ENCODE data around the gene AKR1C2. TPM values are rescaled to one million over a fixed set of nuclear protein-coding genes. Genes with fewer than 3 reads are reported as not detected.
"Not testable (repeated sequence)": the region's sequence is repeated elsewhere in the genome, so short reads cannot be mapped to it uniquely, and the experiment has no call there.

AKR1C2 gene
- total and polyA plus RNA-seq, 12 donors: 3.5 to 27.4 (median 10.3) TPM

DNA sequence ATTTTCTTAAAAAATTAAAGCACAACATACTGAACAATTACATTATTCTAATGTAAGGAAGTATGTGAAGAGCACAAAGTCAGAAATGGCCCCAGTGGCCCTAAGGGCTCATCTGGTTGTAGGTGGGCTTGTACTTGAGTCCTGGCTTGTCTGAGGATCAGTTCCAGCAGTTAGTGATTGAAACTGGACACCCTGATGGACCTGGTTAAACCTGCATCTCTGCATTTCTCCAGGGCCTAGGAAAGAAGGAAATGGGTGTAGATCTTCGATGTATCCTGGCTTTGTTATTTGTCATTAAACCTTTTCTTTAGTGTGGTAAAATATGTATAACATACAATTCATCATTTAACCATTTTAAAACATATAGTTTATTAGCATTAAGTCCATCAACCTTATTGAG lies 9.7 kb upstream of the AKR1C2 start:
- H3K4me1 ChIP-seq (replicated peaks in 1 of 2): no peaks in the 10 kb centered on the region
- no peak for DNase-seq
- WGBS, 4 donors: 29 to 92% (median 84%) methylated on average over 1 of the region's 1 CpG
- TF ChIP-seq, protein P1, sequence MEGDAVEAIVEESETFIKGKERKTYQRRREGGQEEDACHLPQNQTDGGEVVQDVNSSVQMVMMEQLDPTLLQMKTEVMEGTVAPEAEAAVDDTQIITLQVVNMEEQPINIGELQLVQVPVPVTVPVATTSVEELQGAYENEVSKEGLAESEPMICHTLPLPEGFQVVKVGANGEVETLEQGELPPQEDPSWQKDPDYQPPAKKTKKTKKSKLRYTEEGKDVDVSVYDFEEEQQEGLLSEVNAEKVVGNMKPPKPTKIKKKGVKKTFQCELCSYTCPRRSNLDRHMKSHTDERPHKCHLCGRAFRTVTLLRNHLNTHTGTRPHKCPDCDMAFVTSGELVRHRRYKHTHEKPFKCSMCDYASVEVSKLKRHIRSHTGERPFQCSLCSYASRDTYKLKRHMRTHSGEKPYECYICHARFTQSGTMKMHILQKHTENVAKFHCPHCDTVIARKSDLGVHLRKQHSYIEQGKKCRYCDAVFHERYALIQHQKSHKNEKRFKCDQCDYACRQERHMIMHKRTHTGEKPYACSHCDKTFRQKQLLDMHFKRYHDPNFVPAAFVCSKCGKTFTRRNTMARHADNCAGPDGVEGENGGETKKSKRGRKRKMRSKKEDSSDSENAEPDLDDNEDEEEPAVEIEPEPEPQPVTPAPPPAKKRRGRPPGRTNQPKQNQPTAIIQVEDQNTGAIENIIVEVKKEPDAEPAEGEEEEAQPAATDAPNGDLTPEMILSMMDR (IDR thresholded peaks at IDR 0.05): no peak
- TF ChIP-seq POLR2A (IDR thresholded peaks at IDR 0.05): no peak
- no peaks in the 10 kb centered on the region for H3K36me3 ChIP-seq (replicated peaks in 1 of 2)
- no peaks in the 10 kb centered on the region for H3K27me3 ChIP-seq
- no peak overlapping the region for H3K27ac ChIP-seq
- H3K9me3 ChIP-seq (replicated peaks in 1 of 3): no peaks in the 10 kb centered on the region
- intact Hi-C loops (cut with DNase I): loop anchor here (10.0 kb wide), 2 partner anchors 81 to 271 kb away; partner anchors contain the start of gene AKR1C3 (in 1 of the 2)
- no peak overlapping the region for H3K4me3 ChIP-seq

GRCh38 chr10:5012595-5012994 lies 8.9 kb upstream of the AKR1C2 start:
- intact Hi-C loops (cut with DNase I): loop anchor here (10.0 kb wide), 2 partner anchors 82 to 272 kb away; partner anchors contain the start of gene AKR1C3 (in 1 of the 2)
- no peak overlapping the region for H3K4me3 ChIP-seq
- H3K27me3 ChIP-seq: no peaks in the 10 kb centered on the region
- no peaks in the 10 kb centered on the region for H3K9me3 ChIP-seq (replicated peaks in 1 of 3)
- H3K36me3 ChIP-seq (replicated peaks in 1 of 2): no peaks in the 10 kb centered on the region
- no peak for DNase-seq
- TF ChIP-seq POLR2A (IDR thresholded peaks at IDR 0.05): no peak
- TF ChIP-seq, protein P1 (IDR thresholded peaks at IDR 0.05): no peak
- WGBS, 4 donors: 57 to 75% (median 61%) methylated on average over 2 of the region's 2 CpGs
- no peak overlapping the region for H3K27ac ChIP-seq
- H3K4me1 ChIP-seq (replicated peaks in 1 of 2): no peaks in the 10 kb centered on the region

DNA sequence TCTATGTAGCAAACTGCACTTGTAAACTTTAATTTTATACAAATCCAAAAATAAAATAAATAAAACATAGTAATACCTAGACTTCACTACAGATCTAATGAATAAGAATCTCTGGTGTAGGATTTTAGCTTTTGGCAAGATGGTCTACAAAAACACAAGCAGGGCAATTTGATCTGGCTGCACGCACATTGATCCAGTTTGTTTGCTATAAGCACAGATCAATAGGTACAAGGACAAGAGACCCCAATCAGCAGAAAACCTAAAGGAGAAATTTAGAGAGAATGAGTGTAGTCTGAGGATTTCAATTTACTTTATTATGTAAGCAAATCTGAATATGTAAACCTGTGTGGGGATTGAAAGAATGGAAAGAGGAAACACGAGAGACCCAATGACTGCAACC lies 7.7 kb upstream of the AKR1C2 start:
- not testable (repeated sequence) for H3K36me3 ChIP-seq (replicated peaks in 1 of 2); H3K4me3 ChIP-seq; H3K9me3 ChIP-seq (replicated peaks in 1 of 3); H3K27me3 ChIP-seq; H3K4me1 ChIP-seq (replicated peaks in 1 of 2); H3K27ac ChIP-seq; DNase-seq
- intact Hi-C loops (cut with DNase I): loop anchor here (10.0 kb wide), 2 partner anchors 83 to 273 kb away; partner anchors contain the start of gene AKR1C3 (in 1 of the 2)
- 86 to 94% (median 93%) methylated on average over 2 of the region's 2 CpGs for WGBS, 4 donors

DNA sequence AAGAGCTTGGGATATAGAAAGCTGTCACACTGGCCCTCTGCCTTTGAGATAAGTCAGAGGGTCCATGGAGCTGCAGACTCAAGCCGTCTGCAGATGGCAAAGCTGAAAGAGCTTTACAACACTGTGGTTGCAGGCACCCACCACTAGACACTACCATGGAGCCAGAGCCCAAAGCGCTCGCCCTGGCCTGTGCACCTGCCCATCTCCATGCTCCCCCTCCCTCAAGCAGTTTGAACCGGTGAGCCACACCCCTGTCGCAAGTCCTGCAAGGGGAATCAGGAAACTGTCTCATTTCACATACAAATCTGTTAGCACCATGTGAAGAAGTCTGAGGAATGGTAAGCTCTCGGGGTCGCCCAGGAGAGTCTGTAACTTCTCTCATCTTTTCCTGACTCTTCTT lies 6.4 kb upstream of the AKR1C2 start:
- intact Hi-C loops (cut with DNase I): loop anchor here (10.0 kb wide), 2 partner anchors 85 to 275 kb away; partner anchors contain the start of gene AKR1C3 (in 1 of the 2)

GRCh38 chr10:5008857-5009548 lies 5.3 kb upstream of the AKR1C2 start:
- H3K9me3 ChIP-seq (replicated peaks in 1 of 3); H3K36me3 ChIP-seq (replicated peaks in 1 of 2); DNase-seq; H3K4me3 ChIP-seq; H3K27me3 ChIP-seq; H3K27ac ChIP-seq; intact Hi-C loops (cut with DNase I); H3K4me1 ChIP-seq (replicated peaks in 1 of 2): not testable (repeated sequence)
- 60 to 66% (median 61%) methylated on average over 4 of the region's 4 CpGs for WGBS, 4 donors

More for the DNA sequence above, 6.4 kb upstream of the AKR1C2 start:
- not testable (repeated sequence) for H3K4me3 ChIP-seq; H3K4me1 ChIP-seq (replicated peaks in 1 of 2); H3K9me3 ChIP-seq (replicated peaks in 1 of 3); H3K36me3 ChIP-seq (replicated peaks in 1 of 2); H3K27me3 ChIP-seq; H3K27ac ChIP-seq; DNase-seq
- 63 to 78% (median 71%) methylated on average over 4 to 6 of the region's 7 CpGs for WGBS, 4 donors

DNA sequence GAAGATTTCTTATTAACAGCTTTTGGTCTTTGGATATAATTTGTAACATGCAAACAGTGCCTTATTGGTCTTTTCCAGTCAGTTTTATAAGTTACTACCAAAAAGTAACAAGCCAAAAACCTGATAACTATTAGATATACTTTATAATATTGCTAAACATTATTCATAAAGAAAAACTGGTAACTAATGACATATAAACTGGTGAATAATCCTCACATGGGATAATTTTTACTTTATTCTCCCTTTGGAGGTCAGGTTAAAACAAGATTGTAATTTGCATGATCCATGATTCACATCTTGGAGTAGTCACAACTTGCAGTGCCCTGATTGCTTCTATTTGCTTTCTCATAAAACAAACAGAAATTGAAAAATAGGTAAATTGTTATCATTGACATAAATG lies 844 bp upstream of the AKR1C2 start:
- H3K9me3 ChIP-seq (replicated peaks in 1 of 3); intact Hi-C loops (cut with DNase I); H3K4me1 ChIP-seq (replicated peaks in 1 of 2); H3K4me3 ChIP-seq; H3K27me3 ChIP-seq; DNase-seq; H3K36me3 ChIP-seq (replicated peaks in 1 of 2); H3K27ac ChIP-seq: not testable (repeated sequence)

GRCh38 chr10:5004030-5004385 lies 351 bp upstream of the AKR1C2 start:
- H3K36me3 ChIP-seq (replicated peaks in 1 of 2); intact Hi-C loops (cut with DNase I); H3K9me3 ChIP-seq (replicated peaks in 1 of 3); H3K27ac ChIP-seq; DNase-seq; H3K4me3 ChIP-seq; H3K4me1 ChIP-seq (replicated peaks in 1 of 2); H3K27me3 ChIP-seq: not testable (repeated sequence)
- WGBS, 4 donors: 0% methylated on average over 1 of the region's 1 CpG

Measured in adrenal gland (tissue), 12 donors.